PC-9 (cell line): ENCODE data around the gene MYO5B.

Source experiments
- CTCF ChIP-seq: fragments of 200-600 bp; sonication (generic); conservative IDR thresholded peaks from 2 replicates; pipeline ENCODE4 v1.6.1; 2017; ENCODE audit warnings: mixed run types, antibody characterized with exemption, mild to moderate bottlenecking, moderate library complexity
- EZH2 ChIP-seq: fragments of 200-600 bp; sonication (generic); IDR thresholded peaks from 2 replicates; pipeline ENCODE4 v1.8.0; 2017; ENCODE audit warnings: antibody characterized with exemption, low read depth

GRCh38 chr18:49910986-49911385, 284.0 kb downstream of the MYO5B start:
- TF ChIP-seq CTCF (no peak), EZH2 (no peak)
